Transverse colon (tissue), 4 donors: Measurements from ENCODE around the gene RAB5IF. TPM values are rescaled to one million over a fixed set of nuclear protein-coding genes. Genes with fewer than 3 reads are reported as not detected.

Experiments used
- DNase-seq: peaks from one replicate; pipeline ENCODE4 v3.0.0-alpha.2; 2019
- H3K27ac ChIP-seq, 4 donors: fragments of 200-600 bp; sonication (generic); 2 replicates each; pipeline ENCODE4 v1.5.1; 2016 to 2018; ENCODE audit warnings: inconsistent platforms in 4 of 4
- H3K27me3 ChIP-seq: fragments of 200-600 bp; sonication (generic); 2 replicates; pipeline ENCODE4 v1.5.1; 2017; ENCODE audit warnings: inconsistent platforms
- H3K36me3 ChIP-seq, 4 donors: fragments of 200-600 bp; sonication (generic); 2 replicates each; pipeline ENCODE4 v1.5.1; 2017 to 2019; ENCODE audit warnings: inconsistent platforms in 4 of 4
- H3K4me1 ChIP-seq, 4 donors: fragments of 200-600 bp; sonication (generic); 2 replicates each; pipeline ENCODE4 v1.5.1; 2017 to 2020; ENCODE audit warnings: inconsistent platforms in 4 of 4
- H3K4me3 ChIP-seq, 4 donors: fragments of 200-600 bp; sonication (generic); 1 replicate in 1 of 4; 2 replicates in 3 of 4; pipeline versions ENCODE4 v1.5.1 to v1.6.1; 2017 to 2019; ENCODE audit warnings: inconsistent platforms in 4 of 4
- H3K9me3 ChIP-seq, 2 donors: fragments of 200-600 bp; sonication (generic); 2 replicates each; pipeline ENCODE4 v1.5.1; 2017 to 2019; ENCODE audit warnings: inconsistent platforms in 2 of 2
- CTCF ChIP-seq, 5 experiments: fragments of 200-600 bp in 3 of 5; fragments of 450-650 bp in 2 of 5; sonication (generic) in 3 of 5; IDR thresholded peaks; 1 replicate in 2 of 5; 2 replicates in 3 of 5; pipeline ENCODE4 v1.5.1; 2016 to 2017; ENCODE audit warnings: antibody characterized with exemption in 5 of 5, inconsistent platforms in 3 of 5, mild to moderate bottlenecking in 2 of 5, moderate library complexity in 1 of 5
- EP300 ChIP-seq: sonication (generic); formaldehyde crosslinking; IDR thresholded peaks from one replicate; pipeline ENCODE4 v1.6.1; 2017; ENCODE audit warnings: antibody characterized with exemption, low read depth
- POLR2A ChIP-seq: fragments of 450-650 bp; IDR thresholded peaks from one replicate; pipeline ENCODE4 v1.6.1; 2016; ENCODE audit warnings: antibody characterized with exemption, mild to moderate bottlenecking, moderate library complexity
- POLR2AphosphoS5 ChIP-seq, 3 donors: sonication (generic); formaldehyde crosslinking; IDR thresholded peaks; one replicate each; pipeline ENCODE4 v1.6.1; 2016; ENCODE audit warnings: antibody characterized with exemption in 3 of 3
- WGBS, 2 donors: methylation state at CpG; one replicate each; pipeline ENCODE4 v1.1.5; 2018; ENCODE audit warnings: low coverage in 1 of 2; 5-methylcytosine and 5-hydroxymethylcytosine counted together
- in situ Hi-C, 4 donors: fragments of 200-750 bp; cut with MboI; loops; one replicate each; pipeline versions ENCODE4 v1.15.0 to v1.15.1; 2017; ENCODE audit warnings: low sequenced_read_pairs in 3 of 4, low pct_ligation_motif_present in 1 of 4, low pct_unique_long_range_greater_than_20kb in 1 of 4
- intact Hi-C: fragments of 100-400 bp; cut with DNase I; formaldehyde crosslinking; loops from one replicate; pipeline ENCODE4 v1.15.1; 2023; ENCODE audit warnings: low total_unique reads
- small RNA-seq, 4 donors: library from RNA; depleted of rRNA; stranded (forward); fragments of <200 nt; gene quantifications; one replicate each; pipeline ENCODE3, GENCODE V24; 2016
- total RNA-seq, 4 donors: library from RNA; depleted of rRNA; stranded (reverse); fragments of >200 nt; gene quantifications; one replicate each; pipeline ENCODE4 v1.1.0, GENCODE V29; 2016

Gene RAB5IF
- total RNA-seq, 4 donors from 2014 or later = 42.2 to 136 (median 102) TPM

DNA sequence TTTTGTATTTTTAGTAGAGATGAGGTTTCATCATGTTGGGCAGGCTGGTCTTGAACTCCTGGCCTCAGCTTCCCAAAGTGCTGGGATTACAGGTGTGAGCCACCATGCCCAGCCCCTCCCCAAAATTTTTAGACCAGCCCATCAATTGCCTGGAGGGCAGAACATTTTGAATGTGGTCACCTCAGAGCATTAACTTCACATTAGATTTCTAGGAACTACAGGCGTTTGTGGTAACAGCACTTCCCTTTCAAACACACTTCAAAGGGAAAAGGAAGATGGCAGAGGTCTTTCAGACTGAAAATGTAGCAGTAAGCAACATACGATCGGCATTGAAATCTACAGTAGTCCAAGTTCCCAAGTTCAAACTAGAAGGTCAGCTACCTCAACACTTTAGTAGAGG is 52.7 kb downstream of the RAB5IF start:
- intact Hi-C loops = no loop called here
- no peaks in the 10 kb centered on the region for H3K9me3 ChIP-seq
- in situ Hi-C loops = no loop called here
- H3K4me1 ChIP-seq = no peaks in the 10 kb centered on the region
- H3K27ac ChIP-seq = no peak overlapping the region
- no peak for TF ChIP-seq CTCF (IDR thresholded peaks at IDR 0.05)
- TF ChIP-seq POLR2A = no peak
- TF ChIP-seq EP300 = no peak
- TF ChIP-seq POLR2AphosphoS5 (IDR thresholded peaks at IDR 0.05) = no peak
- H3K27me3 ChIP-seq = no peaks in the 10 kb centered on the region
- H3K4me3 ChIP-seq = no peak overlapping the region
- no peak for DNase-seq
- peaks cover 0 to 20% (median 8%) of the 10 kb centered on the region in 4 donors for H3K36me3 ChIP-seq
- 64% methylated on average over 3 of the region's 3 CpGs; no CpG with 5 or more reads in 1 of the 2 donors for WGBS, 2 donors

Small RNAs within 50 kb of the gene (small RNA-seq; reads per million reads assigned to genes)
- 0 reads per million in 4 donors for gene RF00017

Other genes starting within 250 kb of the RAB5IF start
- gene MYL9, start 64.3 kb upstream of the RAB5IF start, total RNA-seq = 100 to 1,000 TPM; 156 to 974 (median 332) TPM
- 100 to 1,000 TPM in 1 of 4 donors, 1 to 10 TPM in 2, under 1 TPM in 1; 0.75 to 130 (median 3.9) TPM for gene TGIF2, start 32.2 kb upstream of the RAB5IF start, total RNA-seq
- gene SLA2, start 40.4 kb downstream of the RAB5IF start, total RNA-seq = 1 to 10 TPM in 1 of 4 donors, under 1 TPM in 1, not detected in 2; 0.48 to 2.6 TPM
- 10 to 100 TPM in 3 of 4 donors, 1 to 10 TPM in 1; 1.9 to 54.7 (median 33.1) TPM for gene NDRG3, start 140.3 kb downstream of the RAB5IF start, total RNA-seq
- 1 to 10 TPM in 3 of 4 donors, under 1 TPM in 1; 0.40 to 9.8 (median 5.1) TPM for gene DSN1, start 168.0 kb downstream of the RAB5IF start, total RNA-seq